Measurements from ENCODE around the gene PCNA. TPM values are rescaled to one million over a fixed set of nuclear protein-coding genes. Genes with fewer than 3 reads are reported as not detected.

Gene PCNA
- total RNA-seq, 1 donor, result 66.2 TPM

- Histone ChIP-seq H3K4me2 (ENCODE audit: insufficient read depth, low read length) (no peak overlapping the region), H3K27me3 (ENCODE audit: insufficient read depth, low read length) (no peaks in the 10 kb centered on the region), H3K9me3 (ENCODE audit: low read depth, low read length) (no peaks in the 10 kb centered on the region), H4K20me1 (ENCODE audit: insufficient read depth, low read length) (peaks cover 30% of the 10 kb centered on the region), H3K4me1 (ENCODE audit: insufficient read depth, low read length) (peaks cover 16% of the 10 kb centered on the region), H3K27ac (ENCODE audit: low read depth, low read length) (no peak overlapping the region), H3K36me3 (ENCODE audit: insufficient read depth, low read length) (no peaks in the 10 kb centered on the region), H2AFZ (ENCODE audit: low read length) (no peak overlapping the region), H3K4me3 (ENCODE audit: insufficient read depth, low read length) (no peak overlapping the region), H3K79me2 (ENCODE audit: insufficient read depth, low read length) (peaks cover 63% of the 10 kb centered on the region)
- DNase-seq (ENCODE audit: insufficient read length, low spot score, missing footprints), result no peak
- TF ChIP-seq CTCF (IDR thresholded peaks at IDR 0.05; ENCODE audit: extremely low read depth, low read depth, low read length), result no peak
These were observed 35.6 kb upstream of the PCNA start for GRCh38 chr20:5155404-5155803.

GRCh38 chr20:5154543-5154925, 34.8 kb upstream of the PCNA start:
- no peak overlapping the region for H3K4me2 ChIP-seq (ENCODE audit: insufficient read depth, low read length)
- peaks cover 36% of the 10 kb centered on the region for H4K20me1 ChIP-seq (ENCODE audit: insufficient read depth, low read length)
- no peak overlapping the region for H3K27ac ChIP-seq (ENCODE audit: low read depth, low read length)
- no peak for DNase-seq (ENCODE audit: insufficient read length, low spot score, missing footprints)
- H3K27me3 ChIP-seq (ENCODE audit: insufficient read depth, low read length), result no peaks in the 10 kb centered on the region
- H3K79me2 ChIP-seq (ENCODE audit: insufficient read depth, low read length), result peaks cover 67% of the 10 kb centered on the region
- no peak overlapping the region for H2AFZ ChIP-seq (ENCODE audit: low read length)
- TF ChIP-seq CTCF (IDR thresholded peaks at IDR 0.05; ENCODE audit: extremely low read depth, low read depth, low read length), result no peak
- H3K36me3 ChIP-seq (ENCODE audit: insufficient read depth, low read length), result no peaks in the 10 kb centered on the region
- no peak overlapping the region for H3K4me3 ChIP-seq (ENCODE audit: insufficient read depth, low read length)
- H3K9me3 ChIP-seq (ENCODE audit: low read depth, low read length), result no peaks in the 10 kb centered on the region
- H3K4me1 ChIP-seq (ENCODE audit: insufficient read depth, low read length), result peaks cover 20% of the 10 kb centered on the region

DNA sequence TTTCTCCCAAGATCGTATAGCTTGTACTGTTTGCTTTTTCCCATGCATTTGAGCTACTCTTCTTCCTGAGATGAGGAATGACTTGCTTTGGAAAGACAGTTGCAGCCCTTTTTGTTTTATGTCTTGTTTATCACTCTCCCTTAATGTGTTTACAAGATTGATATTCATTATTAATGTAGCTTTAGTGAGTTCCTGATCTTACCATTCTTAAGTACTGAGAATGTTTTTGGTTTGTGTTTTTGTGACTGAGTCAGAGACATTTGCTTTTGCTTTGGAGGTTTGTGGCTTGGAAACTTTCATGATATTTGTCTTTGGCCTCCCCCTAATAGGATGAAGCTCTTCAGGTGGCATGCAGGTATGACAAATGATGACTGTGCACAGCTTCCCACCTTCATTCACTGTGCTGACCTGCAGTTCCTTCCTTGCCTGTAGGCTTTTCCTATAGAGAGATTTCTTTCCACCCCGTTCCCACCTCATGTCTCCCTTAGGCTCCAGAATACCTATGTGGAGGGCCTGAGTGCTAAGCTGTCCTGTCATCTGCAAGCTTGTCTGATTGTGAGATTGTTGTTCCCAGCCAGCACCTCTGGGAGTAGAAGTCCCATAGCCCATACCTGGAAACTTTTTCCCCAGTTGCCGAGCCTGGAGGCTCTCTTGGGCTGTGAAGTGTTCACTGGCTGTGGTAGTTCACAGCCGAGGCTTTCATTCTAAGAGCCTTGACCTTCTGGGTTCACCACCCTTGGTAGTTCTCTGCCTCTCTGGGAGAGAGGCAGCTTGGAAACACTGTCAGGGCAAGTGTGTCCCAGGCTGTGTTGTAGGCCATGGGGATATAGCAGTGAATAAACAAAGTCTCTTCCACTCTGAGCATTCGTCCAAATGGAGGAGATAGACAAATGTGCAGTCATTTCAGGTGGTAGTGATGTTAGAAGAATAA, 34.1 kb upstream of the PCNA start:
- Histone ChIP-seq H3K4me1 (ENCODE audit: insufficient read depth, low read length) (peaks cover 20% of the 10 kb centered on the region), H3K4me2 (ENCODE audit: insufficient read depth, low read length) (no peak overlapping the region), H3K27ac (ENCODE audit: low read depth, low read length) (no peak overlapping the region), H3K27me3 (ENCODE audit: insufficient read depth, low read length) (no peaks in the 10 kb centered on the region), H3K36me3 (ENCODE audit: insufficient read depth, low read length) (no peaks in the 10 kb centered on the region), H3K9me3 (ENCODE audit: low read depth, low read length) (no peaks in the 10 kb centered on the region), H4K20me1 (ENCODE audit: insufficient read depth, low read length) (peaks cover 36% of the 10 kb centered on the region), H3K79me2 (ENCODE audit: insufficient read depth, low read length) (peaks cover 68% of the 10 kb centered on the region), H3K4me3 (ENCODE audit: insufficient read depth, low read length) (no peak overlapping the region), H2AFZ (ENCODE audit: low read length) (no peak overlapping the region)
- DNase-seq (ENCODE audit: insufficient read length, low spot score, missing footprints), result no peak
- no peak for TF ChIP-seq CTCF (IDR thresholded peaks at IDR 0.05; ENCODE audit: extremely low read depth, low read depth, low read length)

DNA sequence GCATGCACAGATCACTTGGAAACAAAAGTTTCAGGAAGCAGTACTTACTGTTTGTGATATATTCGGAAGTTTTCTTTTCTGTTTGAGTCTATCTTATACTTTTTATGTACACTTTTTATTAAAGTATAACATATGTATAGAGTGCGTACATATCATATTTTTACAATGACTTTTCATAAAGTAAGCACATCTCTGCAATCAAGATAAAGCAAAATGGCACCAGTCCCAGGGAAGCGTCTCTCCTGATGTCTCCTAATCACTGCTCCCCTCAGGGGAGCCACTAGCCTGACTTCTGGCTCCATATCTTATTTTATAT, 33.4 kb upstream of the PCNA start:
- Histone ChIP-seq H3K27ac (ENCODE audit: low read depth, low read length) (no peak overlapping the region), H3K27me3 (ENCODE audit: insufficient read depth, low read length) (no peaks in the 10 kb centered on the region), H3K9me3 (ENCODE audit: low read depth, low read length) (no peaks in the 10 kb centered on the region), H3K4me3 (ENCODE audit: insufficient read depth, low read length) (no peak overlapping the region), H3K4me1 (ENCODE audit: insufficient read depth, low read length) (peaks cover 22% of the 10 kb centered on the region), H4K20me1 (ENCODE audit: insufficient read depth, low read length) (peaks cover 41% of the 10 kb centered on the region), H2AFZ (ENCODE audit: low read length) (no peak overlapping the region), H3K4me2 (ENCODE audit: insufficient read depth, low read length) (no peak overlapping the region), H3K79me2 (ENCODE audit: insufficient read depth, low read length) (peaks cover 68% of the 10 kb centered on the region), H3K36me3 (ENCODE audit: insufficient read depth, low read length) (no peaks in the 10 kb centered on the region)
- no peak for DNase-seq (ENCODE audit: insufficient read length, low spot score, missing footprints)
- TF ChIP-seq CTCF (IDR thresholded peaks at IDR 0.05; ENCODE audit: extremely low read depth, low read depth, low read length), result no peak
